ENCODE results near the gene PRKAG2. TPM values are rescaled to one million over a fixed set of nuclear protein-coding genes. Genes with fewer than 3 reads are reported as not detected.

Gene PRKAG2
- total and polyA plus RNA-seq, 4 donors = 3.6 to 25.1 (median 16.8) TPM

DNA sequence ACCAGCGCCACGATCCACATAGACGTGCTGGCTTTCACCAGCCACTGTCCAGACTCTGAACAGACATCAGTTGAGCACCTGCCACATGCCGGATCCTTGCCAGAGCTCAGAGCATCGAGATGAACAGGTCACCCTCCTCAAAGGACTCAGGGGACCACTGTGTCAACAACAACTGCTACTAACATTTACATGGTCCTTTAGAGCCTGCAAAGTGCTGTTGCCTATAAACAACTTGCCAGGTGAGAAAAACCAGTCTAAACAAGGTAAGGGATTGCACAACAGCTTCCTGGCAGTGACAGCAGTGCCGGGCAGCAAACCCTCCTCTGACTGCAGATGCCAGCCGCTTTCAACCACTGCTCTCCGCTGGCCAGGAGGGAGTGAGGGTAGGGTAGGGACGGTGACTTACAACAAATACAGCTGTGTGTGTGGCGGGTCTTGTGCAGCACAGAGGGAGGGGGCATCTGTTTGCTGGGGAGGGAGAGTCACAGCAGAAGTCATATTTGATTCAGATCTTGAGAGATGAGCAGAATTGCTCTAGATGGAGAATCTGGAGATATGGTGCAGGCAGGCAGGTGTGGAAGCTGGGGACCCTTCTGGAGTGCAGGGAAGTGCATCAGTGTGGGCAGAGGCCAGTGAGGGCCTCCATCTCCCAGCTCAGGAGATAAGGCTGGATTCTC lies 324.4 kb downstream of the PRKAG2 start (continued):
- TF ChIP-seq FOXA1 (IDR thresholded peaks at IDR 0.05) = peak; percentile 14
- TF ChIP-seq YY1 (IDR thresholded peaks at IDR 0.05) = peak; percentile 49
- peak; percentile 76 for TF ChIP-seq SP1 (IDR thresholded peaks at IDR 0.05)
- TF ChIP-seq HNF4G (IDR thresholded peaks at IDR 0.05) = no peak
- no peak for TF ChIP-seq EGR1 (IDR thresholded peaks at IDR 0.05; ENCODE audit: low read depth in 2 of 2)

DNA sequence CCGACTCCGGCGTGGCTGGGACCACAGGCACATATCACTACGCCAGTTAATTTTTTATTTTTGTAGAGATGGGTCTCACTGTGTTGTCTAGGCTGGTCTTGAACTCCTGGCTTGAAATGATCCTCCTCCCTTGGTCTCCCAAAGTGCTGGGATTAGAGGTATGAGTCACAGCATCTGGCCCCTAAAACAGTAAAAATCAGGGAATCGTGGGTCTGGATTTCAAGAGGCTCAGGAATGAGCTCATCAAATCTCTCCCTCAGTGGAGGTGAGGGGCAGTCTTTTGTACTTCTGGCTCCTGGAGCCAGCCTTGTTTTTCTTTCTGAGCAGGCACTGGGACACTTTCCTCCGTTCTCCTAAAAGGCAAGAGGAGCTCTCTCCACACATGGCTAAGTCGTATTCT lies 325.1 kb downstream of the PRKAG2 start:
- no peak overlapping the region for H3K4me3 ChIP-seq (ENCODE audit: low read depth in 1 of 3, low read length in 3 of 3)
- H3K9me3 ChIP-seq (ENCODE audit: control insufficient read depth in 4 of 4, low read length in 3 of 4) = no peaks in the 10 kb centered on the region
- DNase-seq (ENCODE audit: low spot score) = no peak
- no peaks in the 10 kb centered on the region for H3K27me3 ChIP-seq (ENCODE audit: control insufficient read depth in 4 of 4, insufficient read depth in 4 of 4, low read length in 3 of 4)
- 86% methylated on average over 7 of the region's 7 CpGs for WGBS
- H3K9ac ChIP-seq (ENCODE audit: low read depth in 1 of 2, low read length in 2 of 2) = no peak overlapping the region
- H3K4me1 ChIP-seq (ENCODE audit: control insufficient read depth in 4 of 4, insufficient read depth in 4 of 4, low read length in 3 of 4) = peaks cover 2 to 16% (median 8%) of the 10 kb centered on the region in 4 donors
- TF ChIP-seq RAD21 (IDR thresholded peaks at IDR 0.05) (no peak), YY1 (IDR thresholded peaks at IDR 0.05) (no peak), TAF1 (conservative IDR thresholded peaks at IDR 0.05) (no peak), JUND (IDR thresholded peaks at IDR 0.05) (no peak), RXRA (IDR thresholded peaks at IDR 0.05) (no peak), FOXA2 (IDR thresholded peaks at IDR 0.05) (no peak), NR2F2 (IDR thresholded peaks at IDR 0.05) (no peak), EGR1 (IDR thresholded peaks at IDR 0.05; ENCODE audit: low read depth in 2 of 2) (no peak), HNF4G (IDR thresholded peaks at IDR 0.05) (no peak), GABPA (IDR thresholded peaks at IDR 0.05 in 1 of 2, conservative IDR thresholded peaks at IDR 0.05 in 1 of 2) (no peak), FOXA1 (IDR thresholded peaks at IDR 0.05) (no peak), HNF4A (conservative IDR thresholded peaks at IDR 0.05) (no peak), SP1 (IDR thresholded peaks at IDR 0.05) (no peak)
- TF ChIP-seq, protein P1, sequence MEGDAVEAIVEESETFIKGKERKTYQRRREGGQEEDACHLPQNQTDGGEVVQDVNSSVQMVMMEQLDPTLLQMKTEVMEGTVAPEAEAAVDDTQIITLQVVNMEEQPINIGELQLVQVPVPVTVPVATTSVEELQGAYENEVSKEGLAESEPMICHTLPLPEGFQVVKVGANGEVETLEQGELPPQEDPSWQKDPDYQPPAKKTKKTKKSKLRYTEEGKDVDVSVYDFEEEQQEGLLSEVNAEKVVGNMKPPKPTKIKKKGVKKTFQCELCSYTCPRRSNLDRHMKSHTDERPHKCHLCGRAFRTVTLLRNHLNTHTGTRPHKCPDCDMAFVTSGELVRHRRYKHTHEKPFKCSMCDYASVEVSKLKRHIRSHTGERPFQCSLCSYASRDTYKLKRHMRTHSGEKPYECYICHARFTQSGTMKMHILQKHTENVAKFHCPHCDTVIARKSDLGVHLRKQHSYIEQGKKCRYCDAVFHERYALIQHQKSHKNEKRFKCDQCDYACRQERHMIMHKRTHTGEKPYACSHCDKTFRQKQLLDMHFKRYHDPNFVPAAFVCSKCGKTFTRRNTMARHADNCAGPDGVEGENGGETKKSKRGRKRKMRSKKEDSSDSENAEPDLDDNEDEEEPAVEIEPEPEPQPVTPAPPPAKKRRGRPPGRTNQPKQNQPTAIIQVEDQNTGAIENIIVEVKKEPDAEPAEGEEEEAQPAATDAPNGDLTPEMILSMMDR (IDR thresholded peaks at IDR 0.05; ENCODE audit: low read depth, low read length, missing input control) = no peak
- TF ChIP-seq, protein P2, sequence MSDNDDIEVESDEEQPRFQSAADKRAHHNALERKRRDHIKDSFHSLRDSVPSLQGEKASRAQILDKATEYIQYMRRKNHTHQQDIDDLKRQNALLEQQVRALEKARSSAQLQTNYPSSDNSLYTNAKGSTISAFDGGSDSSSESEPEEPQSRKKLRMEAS (IDR thresholded peaks at IDR 0.05) = no peak
- TF ChIP-seq, protein P3, sequence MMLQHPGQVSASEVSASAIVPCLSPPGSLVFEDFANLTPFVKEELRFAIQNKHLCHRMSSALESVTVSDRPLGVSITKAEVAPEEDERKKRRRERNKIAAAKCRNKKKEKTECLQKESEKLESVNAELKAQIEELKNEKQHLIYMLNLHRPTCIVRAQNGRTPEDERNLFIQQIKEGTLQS (IDR thresholded peaks at IDR 0.05) = no peak
- TF ChIP-seq, protein P4, sequence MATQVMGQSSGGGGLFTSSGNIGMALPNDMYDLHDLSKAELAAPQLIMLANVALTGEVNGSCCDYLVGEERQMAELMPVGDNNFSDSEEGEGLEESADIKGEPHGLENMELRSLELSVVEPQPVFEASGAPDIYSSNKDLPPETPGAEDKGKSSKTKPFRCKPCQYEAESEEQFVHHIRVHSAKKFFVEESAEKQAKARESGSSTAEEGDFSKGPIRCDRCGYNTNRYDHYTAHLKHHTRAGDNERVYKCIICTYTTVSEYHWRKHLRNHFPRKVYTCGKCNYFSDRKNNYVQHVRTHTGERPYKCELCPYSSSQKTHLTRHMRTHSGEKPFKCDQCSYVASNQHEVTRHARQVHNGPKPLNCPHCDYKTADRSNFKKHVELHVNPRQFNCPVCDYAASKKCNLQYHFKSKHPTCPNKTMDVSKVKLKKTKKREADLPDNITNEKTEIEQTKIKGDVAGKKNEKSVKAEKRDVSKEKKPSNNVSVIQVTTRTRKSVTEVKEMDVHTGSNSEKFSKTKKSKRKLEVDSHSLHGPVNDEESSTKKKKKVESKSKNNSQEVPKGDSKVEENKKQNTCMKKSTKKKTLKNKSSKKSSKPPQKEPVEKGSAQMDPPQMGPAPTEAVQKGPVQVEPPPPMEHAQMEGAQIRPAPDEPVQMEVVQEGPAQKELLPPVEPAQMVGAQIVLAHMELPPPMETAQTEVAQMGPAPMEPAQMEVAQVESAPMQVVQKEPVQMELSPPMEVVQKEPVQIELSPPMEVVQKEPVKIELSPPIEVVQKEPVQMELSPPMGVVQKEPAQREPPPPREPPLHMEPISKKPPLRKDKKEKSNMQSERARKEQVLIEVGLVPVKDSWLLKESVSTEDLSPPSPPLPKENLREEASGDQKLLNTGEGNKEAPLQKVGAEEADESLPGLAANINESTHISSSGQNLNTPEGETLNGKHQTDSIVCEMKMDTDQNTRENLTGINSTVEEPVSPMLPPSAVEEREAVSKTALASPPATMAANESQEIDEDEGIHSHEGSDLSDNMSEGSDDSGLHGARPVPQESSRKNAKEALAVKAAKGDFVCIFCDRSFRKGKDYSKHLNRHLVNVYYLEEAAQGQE (IDR thresholded peaks at IDR 0.05) = no peak
- TF ChIP-seq, protein P5, sequence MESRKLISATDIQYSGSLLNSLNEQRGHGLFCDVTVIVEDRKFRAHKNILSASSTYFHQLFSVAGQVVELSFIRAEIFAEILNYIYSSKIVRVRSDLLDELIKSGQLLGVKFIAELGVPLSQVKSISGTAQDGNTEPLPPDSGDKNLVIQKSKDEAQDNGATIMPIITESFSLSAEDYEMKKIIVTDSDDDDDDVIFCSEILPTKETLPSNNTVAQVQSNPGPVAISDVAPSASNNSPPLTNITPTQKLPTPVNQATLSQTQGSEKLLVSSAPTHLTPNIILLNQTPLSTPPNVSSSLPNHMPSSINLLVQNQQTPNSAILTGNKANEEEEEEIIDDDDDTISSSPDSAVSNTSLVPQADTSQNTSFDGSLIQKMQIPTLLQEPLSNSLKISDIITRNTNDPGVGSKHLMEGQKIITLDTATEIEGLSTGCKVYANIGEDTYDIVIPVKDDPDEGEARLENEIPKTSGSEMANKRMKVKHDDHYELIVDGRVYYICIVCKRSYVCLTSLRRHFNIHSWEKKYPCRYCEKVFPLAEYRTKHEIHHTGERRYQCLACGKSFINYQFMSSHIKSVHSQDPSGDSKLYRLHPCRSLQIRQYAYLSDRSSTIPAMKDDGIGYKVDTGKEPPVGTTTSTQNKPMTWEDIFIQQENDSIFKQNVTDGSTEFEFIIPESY (IDR thresholded peaks at IDR 0.05) = no peak
- peak overlapping the region; percentile 52 to 88 for H3K27ac ChIP-seq (ENCODE audit: low read depth in 1 of 2, low read length in 2 of 2)
- H3K36me3 ChIP-seq (ENCODE audit: control insufficient read depth in 4 of 4, insufficient read depth in 3 of 4, low read depth in 1 of 4, low read length in 3 of 4) = peaks cover 0 to 3% (median under 1%) of the 10 kb centered on the region in 4 donors
